ENCODE data around the gene EFNA5.

Gene EFNA5

DNA sequence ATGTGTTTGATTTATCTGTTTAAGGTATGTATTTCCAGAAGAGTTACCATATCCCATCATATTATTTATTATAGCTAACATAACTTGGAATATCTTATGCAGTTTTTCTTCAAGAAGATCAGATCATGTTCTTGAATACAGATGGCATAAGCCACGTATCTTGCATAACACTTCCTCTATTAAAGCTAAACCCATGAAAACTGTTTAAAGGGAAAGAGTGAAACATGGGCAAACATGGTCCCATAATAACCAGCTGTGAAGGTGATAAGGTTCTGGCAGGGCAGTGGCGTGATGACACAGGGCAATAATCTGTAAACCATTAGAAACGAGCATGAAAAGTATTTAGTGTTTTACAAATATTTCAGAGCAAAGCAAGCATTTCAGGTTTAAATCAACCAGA, 34.2 kb downstream of the EFNA5 start:
- TF ChIP-seq, protein P1, sequence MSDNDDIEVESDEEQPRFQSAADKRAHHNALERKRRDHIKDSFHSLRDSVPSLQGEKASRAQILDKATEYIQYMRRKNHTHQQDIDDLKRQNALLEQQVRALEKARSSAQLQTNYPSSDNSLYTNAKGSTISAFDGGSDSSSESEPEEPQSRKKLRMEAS (IDR thresholded peaks at IDR 0.05; ENCODE audit: low read depth, low read length) = no peak
- TF ChIP-seq POLR2A (IDR thresholded peaks at IDR 0.05; ENCODE audit: extremely low read depth, insufficient read length) = no peak
- no peak for TF ChIP-seq MYC (IDR thresholded peaks at IDR 0.05; ENCODE audit: low read depth, low read length)
- TF ChIP-seq, protein P2, sequence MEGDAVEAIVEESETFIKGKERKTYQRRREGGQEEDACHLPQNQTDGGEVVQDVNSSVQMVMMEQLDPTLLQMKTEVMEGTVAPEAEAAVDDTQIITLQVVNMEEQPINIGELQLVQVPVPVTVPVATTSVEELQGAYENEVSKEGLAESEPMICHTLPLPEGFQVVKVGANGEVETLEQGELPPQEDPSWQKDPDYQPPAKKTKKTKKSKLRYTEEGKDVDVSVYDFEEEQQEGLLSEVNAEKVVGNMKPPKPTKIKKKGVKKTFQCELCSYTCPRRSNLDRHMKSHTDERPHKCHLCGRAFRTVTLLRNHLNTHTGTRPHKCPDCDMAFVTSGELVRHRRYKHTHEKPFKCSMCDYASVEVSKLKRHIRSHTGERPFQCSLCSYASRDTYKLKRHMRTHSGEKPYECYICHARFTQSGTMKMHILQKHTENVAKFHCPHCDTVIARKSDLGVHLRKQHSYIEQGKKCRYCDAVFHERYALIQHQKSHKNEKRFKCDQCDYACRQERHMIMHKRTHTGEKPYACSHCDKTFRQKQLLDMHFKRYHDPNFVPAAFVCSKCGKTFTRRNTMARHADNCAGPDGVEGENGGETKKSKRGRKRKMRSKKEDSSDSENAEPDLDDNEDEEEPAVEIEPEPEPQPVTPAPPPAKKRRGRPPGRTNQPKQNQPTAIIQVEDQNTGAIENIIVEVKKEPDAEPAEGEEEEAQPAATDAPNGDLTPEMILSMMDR (IDR thresholded peaks at IDR 0.05; ENCODE audit: low read depth, low read length) = no peak
- H3K4me3 ChIP-seq (ENCODE audit: low read depth, low read length) = no peak overlapping the region
- DNase-seq (ENCODE audit: low read depth) = peak; percentile 5

DNA sequence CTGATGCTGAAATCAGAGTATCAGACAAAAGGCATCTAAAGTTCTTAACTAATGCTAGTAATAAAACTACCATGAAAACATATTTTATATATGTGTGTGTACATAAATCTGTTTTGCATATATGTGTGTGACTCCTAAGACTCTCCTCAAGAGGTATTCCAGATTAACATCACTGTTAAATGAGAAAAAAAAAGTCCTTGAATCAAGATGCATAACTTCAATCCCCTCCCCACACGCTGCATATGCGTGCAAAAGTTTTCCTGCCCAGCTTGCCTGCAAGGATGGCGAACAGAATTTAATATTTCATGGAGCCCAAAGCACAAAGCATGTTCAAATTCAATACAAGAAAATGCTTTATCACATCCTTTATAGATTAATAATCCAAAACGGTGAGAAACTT, 34.7 kb downstream of the EFNA5 start:
- H3K4me3 ChIP-seq (ENCODE audit: low read depth, low read length) = no peak overlapping the region
- TF ChIP-seq, protein P2 (IDR thresholded peaks at IDR 0.05; ENCODE audit: low read depth, low read length) = no peak
- no peak for TF ChIP-seq POLR2A (IDR thresholded peaks at IDR 0.05; ENCODE audit: extremely low read depth, insufficient read length)
- no peak for TF ChIP-seq MYC (IDR thresholded peaks at IDR 0.05; ENCODE audit: low read depth, low read length)
- TF ChIP-seq, protein P1 (IDR thresholded peaks at IDR 0.05; ENCODE audit: low read depth, low read length) = no peak
- DNase-seq (ENCODE audit: low read depth) = no peak

DNA sequence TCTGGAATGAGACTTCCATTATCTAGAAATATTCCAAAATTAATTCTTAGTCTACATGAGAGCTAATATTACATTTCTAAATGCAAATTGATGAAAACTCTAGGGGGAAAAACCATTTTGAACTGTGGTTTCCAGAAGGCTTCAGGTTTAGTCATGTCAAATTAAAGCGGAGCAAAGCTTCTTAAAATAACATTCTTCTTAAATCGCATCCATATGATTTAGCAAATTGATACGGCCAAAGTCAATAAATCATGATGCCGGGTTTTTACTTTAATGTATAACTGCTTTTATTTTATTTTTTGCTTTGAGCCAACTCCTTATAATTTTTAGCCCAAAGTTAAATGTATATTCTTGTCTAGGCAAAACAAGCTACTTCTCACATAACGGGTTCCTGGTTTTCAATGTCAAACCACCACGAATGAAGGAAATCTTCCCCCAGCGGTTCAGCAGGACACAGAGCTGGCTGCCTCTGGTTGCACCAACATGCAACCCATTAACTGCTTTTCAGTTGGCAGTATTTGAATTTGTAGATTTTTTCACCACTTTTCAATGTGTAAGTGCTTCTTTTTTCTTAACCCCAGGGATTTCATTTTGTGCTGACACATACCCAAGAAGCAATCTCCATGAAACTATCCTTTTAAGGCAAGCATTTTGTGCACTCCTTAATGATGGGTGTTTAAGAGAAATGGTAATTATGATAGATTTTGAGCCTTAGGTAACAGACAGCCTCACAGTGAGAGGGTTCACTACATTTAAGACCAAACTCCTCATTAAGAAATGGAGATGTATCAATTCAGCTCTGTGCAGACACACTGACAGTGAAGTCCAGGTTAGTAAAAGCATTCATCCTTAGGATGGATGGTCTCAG, 35.5 kb downstream of the EFNA5 start:
- no peak for DNase-seq (ENCODE audit: low read depth)
- TF ChIP-seq POLR2A (IDR thresholded peaks at IDR 0.05; ENCODE audit: extremely low read depth, insufficient read length) (no peak), MYC (IDR thresholded peaks at IDR 0.05; ENCODE audit: low read depth, low read length) (no peak)
- TF ChIP-seq, protein P1 (IDR thresholded peaks at IDR 0.05; ENCODE audit: low read depth, low read length) = no peak
- TF ChIP-seq, protein P2 (IDR thresholded peaks at IDR 0.05; ENCODE audit: low read depth, low read length) = no peak
- no peak overlapping the region for H3K4me3 ChIP-seq (ENCODE audit: low read depth, low read length)

DNA sequence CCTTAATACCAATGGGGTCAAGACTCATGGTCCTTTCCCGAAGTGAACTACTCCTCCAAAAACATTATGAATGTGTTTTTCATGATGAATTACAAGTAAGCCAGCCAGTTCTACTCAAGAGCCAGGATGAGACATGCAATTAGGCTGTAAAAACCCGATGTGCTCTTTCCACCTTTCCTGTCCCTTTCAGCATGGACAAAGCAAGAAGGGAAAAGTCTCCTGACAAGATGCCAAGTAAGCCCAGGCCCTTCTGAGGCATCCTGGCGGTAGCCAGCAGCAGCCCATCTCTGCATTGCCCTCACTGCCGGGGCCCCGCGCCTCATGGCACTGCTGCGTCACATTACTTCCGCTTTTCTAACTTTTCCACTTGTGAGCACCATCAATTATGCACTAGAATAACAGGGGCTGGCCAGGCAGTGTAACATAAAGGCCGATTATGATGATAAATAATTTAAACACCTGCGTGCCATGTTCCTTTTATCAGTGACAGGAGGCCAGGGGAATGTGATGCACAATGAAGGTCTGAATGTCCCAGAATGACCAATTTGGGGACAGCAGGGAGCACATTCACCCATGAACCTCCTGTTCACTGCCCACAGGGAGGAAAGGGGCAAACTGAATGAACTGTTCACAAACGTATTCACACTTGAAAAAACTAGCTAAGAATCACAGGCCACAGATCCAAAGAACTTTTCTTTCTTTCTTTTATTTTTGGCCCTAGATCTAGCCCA, 37.4 kb downstream of the EFNA5 start:
- DNase-seq (ENCODE audit: low read depth) = no peak
- TF ChIP-seq POLR2A (IDR thresholded peaks at IDR 0.05; ENCODE audit: extremely low read depth, insufficient read length) = no peak
- TF ChIP-seq, protein P2 (IDR thresholded peaks at IDR 0.05; ENCODE audit: low read depth, low read length) = no peak
- TF ChIP-seq, protein P1 (IDR thresholded peaks at IDR 0.05; ENCODE audit: low read depth, low read length) = no peak
- no peak for TF ChIP-seq MYC (IDR thresholded peaks at IDR 0.05; ENCODE audit: low read depth, low read length)
- no peak overlapping the region for H3K4me3 ChIP-seq (ENCODE audit: low read depth, low read length)

DNA sequence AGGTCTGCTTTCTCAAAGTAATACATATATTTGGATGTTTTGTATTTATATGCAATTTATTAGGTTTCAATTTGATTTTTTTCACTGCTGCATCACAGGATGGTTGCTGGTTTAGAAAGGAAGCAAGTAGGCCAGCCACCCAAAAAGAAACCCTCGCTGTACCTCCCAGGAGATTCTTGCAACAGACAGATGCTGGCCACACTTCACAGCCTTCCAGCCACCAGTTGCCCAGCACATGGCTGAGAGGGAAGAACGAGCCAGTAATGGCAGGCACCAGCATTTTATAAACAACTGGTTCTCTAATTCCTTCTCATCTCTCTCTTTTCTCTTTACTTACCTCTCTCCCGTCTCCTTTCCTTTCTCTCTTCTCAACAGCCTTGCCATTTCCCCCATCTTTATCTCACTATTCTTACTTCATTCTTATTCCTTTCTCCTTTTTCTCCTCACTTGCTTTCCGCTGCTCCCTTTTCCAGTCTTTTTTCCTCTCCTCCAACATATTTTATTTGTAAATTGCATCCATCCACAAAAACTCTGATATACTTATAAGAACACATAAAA, 38.9 kb downstream of the EFNA5 start:
- TF ChIP-seq, protein P2 (IDR thresholded peaks at IDR 0.05; ENCODE audit: low read depth, low read length) = no peak
- no peak for TF ChIP-seq MYC (IDR thresholded peaks at IDR 0.05; ENCODE audit: low read depth, low read length)
- TF ChIP-seq, protein P1 (IDR thresholded peaks at IDR 0.05; ENCODE audit: low read depth, low read length) = no peak
- TF ChIP-seq POLR2A (IDR thresholded peaks at IDR 0.05; ENCODE audit: extremely low read depth, insufficient read length) = no peak
- no peak overlapping the region for H3K4me3 ChIP-seq (ENCODE audit: low read depth, low read length)

More for the DNA sequence above, 38.9 kb downstream of the EFNA5 start:
- DNase-seq (ENCODE audit: low read depth) = peak; percentile 2

All from NB4 (cell line).